PC-9 (cell line): ENCODE measurements around the gene CWC27.

Source experiments
- CTCF ChIP-seq: fragments of 200-600 bp; sonication (generic); conservative IDR thresholded peaks from 2 replicates; pipeline ENCODE4 v1.6.1; 2017; ENCODE audit warnings: mixed run types, antibody characterized with exemption, mild to moderate bottlenecking, moderate library complexity
- EZH2 ChIP-seq: fragments of 200-600 bp; sonication (generic); IDR thresholded peaks from 2 replicates; pipeline ENCODE4 v1.8.0; 2017; ENCODE audit warnings: antibody characterized with exemption, low read depth

DNA sequence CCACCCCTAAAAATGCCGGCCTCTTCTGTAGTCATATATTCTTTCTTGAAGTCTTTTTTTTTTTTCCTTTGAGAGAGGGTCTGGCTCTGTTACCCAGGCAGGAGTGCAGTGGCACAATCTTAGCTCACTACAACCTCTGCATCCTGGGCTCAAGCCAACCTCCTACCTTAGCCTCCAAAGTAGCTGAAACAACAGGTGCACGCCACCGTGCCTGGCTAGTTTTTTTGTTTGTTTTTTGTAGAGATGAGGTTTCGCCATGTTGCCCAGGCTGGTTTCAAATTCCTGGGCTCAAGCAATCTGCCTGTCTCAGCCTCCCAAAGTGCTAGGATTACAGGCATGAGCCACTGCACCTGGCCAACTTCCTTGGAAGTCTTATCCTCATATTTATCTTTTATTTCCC is 19.3 kb upstream of the CWC27 start:
- no peak for TF ChIP-seq CTCF
- no peak for TF ChIP-seq EZH2
